Neural cell (in vitro differentiated cells): ENCODE measurements around the gene MAP4K2. TPM values are rescaled to one million over a fixed set of nuclear protein-coding genes. Genes with fewer than 3 reads are reported as not detected.

ENCODE experiments used
- H2AFZ ChIP-seq: fragments of 200-600, 300-800 bp; sonication (generic), shearing (Covaris generic); 2 replicates; pipeline ENCODE4 v1.6.0; 2014; ENCODE audit warnings: low read depth, mild to moderate bottlenecking, antibody characterized with exemption, low read length, moderate library complexity
- H3F3A ChIP-seq: fragments of 200-600 bp; shearing (Covaris generic); 2 replicates; pipeline ENCODE4 v1.6.1; 2016; ENCODE audit warnings: mild to moderate bottlenecking, moderate library complexity, mixed read lengths, antibody characterized with exemption, low read length; ENCODE audit not compliant: insufficient read depth, poor library complexity, severe bottlenecking
- H3K27ac ChIP-seq: fragments of 200-600, 300-800 bp; sonication (generic), shearing (Covaris generic); 2 replicates; pipeline ENCODE4 v1.5.1; 2014; ENCODE audit warnings: mild to moderate bottlenecking, low read length, moderate library complexity
- H3K27me3 ChIP-seq: fragments of 300-800, 200-600 bp; sonication (generic), shearing (Covaris generic); 2 replicates; pipeline ENCODE4 v1.6.0; 2014; ENCODE audit warnings: mild to moderate bottlenecking, low read depth, low read length, moderate library complexity; ENCODE audit not compliant: insufficient read depth
- H3K36me3 ChIP-seq: fragments of 300-800, 200-600 bp; sonication (generic), shearing (Covaris generic); 2 replicates; pipeline ENCODE4 v1.5.1; 2014; ENCODE audit warnings: mild to moderate bottlenecking, antibody characterized with exemption, low read length, moderate library complexity; ENCODE audit not compliant: insufficient read depth
- H3K4me2 ChIP-seq: fragments of 300-800, 200-600 bp; sonication (generic), shearing (Covaris generic); 2 replicates; pipeline ENCODE4 v1.6.0; 2014; ENCODE audit warnings: mild to moderate bottlenecking, low read length
- H3K4me3 ChIP-seq: fragments of 300-800, 200-600 bp; sonication (generic), shearing (Covaris generic); 2 replicates; pipeline ENCODE4 v1.5.1; 2014; ENCODE audit warnings: mild to moderate bottlenecking, low read length, moderate library complexity
- H3K79me2 ChIP-seq: fragments of 200-600 bp; shearing (Covaris generic); replicated peaks from 2 replicates; pipeline ENCODE4 v1.6.0; 2014; ENCODE audit warnings: mild to moderate bottlenecking, low read length, moderate library complexity; ENCODE audit not compliant: insufficient read depth
- H3K9ac ChIP-seq: fragments of 300-800, 200-600 bp; sonication (generic), shearing (Covaris generic); 2 replicates; pipeline ENCODE4 v1.6.1; 2016; ENCODE audit warnings: mild to moderate bottlenecking, low read length, mixed read lengths
- H3K9me2 ChIP-seq: fragments of 200-600 bp; shearing (Covaris generic); 2 replicates; pipeline ENCODE4 v1.6.1; 2016; ENCODE audit warnings: mild to moderate bottlenecking, low read length, mixed read lengths; ENCODE audit not compliant: insufficient read depth
- H3K9me3 ChIP-seq: fragments of 200-600, 300-800 bp; sonication (generic), shearing (Covaris generic); 2 replicates; pipeline ENCODE4 v1.6.1; 2016; ENCODE audit warnings: mild to moderate bottlenecking, mixed run types, low read length, moderate library complexity, mixed read lengths
- H4K20me1 ChIP-seq: fragments of 200-600 bp; shearing (Covaris generic); 2 replicates; pipeline ENCODE4 v1.6.1; 2016; ENCODE audit warnings: mild to moderate bottlenecking, mixed run types; ENCODE audit not compliant: insufficient read depth
- CTCF ChIP-seq: fragments of 450-650 bp; IDR thresholded peaks from 2 replicates; pipeline ENCODE4 v1.5.1; 2014; ENCODE audit warnings: antibody characterized with exemption, mild to moderate bottlenecking, moderate library complexity; ENCODE audit not compliant: poor library complexity, severe bottlenecking
- EP300 ChIP-seq: fragments of 450-650 bp; conservative IDR thresholded peaks from 2 replicates; pipeline ENCODE4 v1.6.1; 2014; ENCODE audit warnings: antibody characterized with exemption, mild to moderate bottlenecking, moderate library complexity; ENCODE audit not compliant: poor library complexity, severe bottlenecking
- EZH2 ChIP-seq: fragments of 200-600, 300-800 bp; shearing (Covaris generic), sonication (generic); IDR thresholded peaks from 2 replicates; pipeline ENCODE4 v1.6.1; 2014; ENCODE audit warnings: antibody characterized with exemption, low read length, borderline replicate concordance, mild to moderate bottlenecking; ENCODE audit not compliant: insufficient read depth, poor library complexity, severe bottlenecking
- MXI1 ChIP-seq: fragments of 450-650 bp; conservative IDR thresholded peaks from 2 replicates; pipeline ENCODE4 v1.6.1; 2014; ENCODE audit warnings: antibody characterized with exemption, mild to moderate bottlenecking; ENCODE audit not compliant: poor library complexity, severe bottlenecking
- POLR2AphosphoS5 ChIP-seq: IDR thresholded peaks from 2 replicates; pipeline ENCODE4 v1.6.1; 2012
- RAD21 ChIP-seq: fragments of 450-650 bp; conservative IDR thresholded peaks from 2 replicates; pipeline ENCODE4 v1.6.1; 2014; ENCODE audit warnings: antibody characterized with exemption, mild to moderate bottlenecking, moderate library complexity
- REST ChIP-seq: IDR thresholded peaks from 2 replicates; pipeline ENCODE4 v1.6.1; 2012; ENCODE audit warnings: borderline replicate concordance
- SMC3 ChIP-seq: fragments of 450-650 bp; conservative IDR thresholded peaks from 2 replicates; pipeline ENCODE4 v1.6.1; 2014; ENCODE audit warnings: antibody characterized with exemption, mild to moderate bottlenecking, moderate library complexity; ENCODE audit not compliant: poor library complexity
- TAF1 ChIP-seq: IDR thresholded peaks from 2 replicates; pipeline ENCODE4 v1.6.1; 2012; ENCODE audit warnings: low read depth
- polyA plus RNA-seq: library from polyadenylated mRNA; depleted of rRNA; stranded (reverse); fragments of >200 nt; gene quantifications from 2 replicates; pipeline ENCODE4 v1.2.3, GENCODE V29; 2014

Gene MAP4K2
- polyA plus RNA-seq, 1 donor from 2014 or later, result 12.4 TPM

GRCh38 chr11:64774144-64774543 is 28.9 kb downstream of the MAP4K2 start:
- H4K20me1 ChIP-seq, result peaks cover 52% of the 10 kb centered on the region
- H3K79me2 ChIP-seq, result peaks cover 63% of the 10 kb centered on the region

GRCh38 chr11:64772303-64773018 is 30.6 kb downstream of the MAP4K2 start:
- Histone ChIP-seq H3K9me2 (no peaks in the 10 kb centered on the region), H2AFZ (no peak overlapping the region), H3K27ac (no peak overlapping the region), H4K20me1 (peaks cover 54% of the 10 kb centered on the region), H3K4me2 (no peak overlapping the region), H3K4me3 (no peak overlapping the region), H3F3A (no peaks in the 10 kb centered on the region), H3K27me3 (no peaks in the 10 kb centered on the region), H3K9me3 (no peaks in the 10 kb centered on the region), H3K79me2 (peaks cover 63% of the 10 kb centered on the region), H3K9ac (no peak overlapping the region), H3K36me3 (peaks cover 48% of the 10 kb centered on the region)
- TF ChIP-seq SMC3, result no peak
- no peak for TF ChIP-seq CTCF
- no peak for TF ChIP-seq TAF1
- no peak for TF ChIP-seq RAD21
- TF ChIP-seq EP300, result no peak
- no peak for TF ChIP-seq POLR2AphosphoS5
- TF ChIP-seq MXI1, result no peak
- TF ChIP-seq EZH2, result no peak
- no peak for TF ChIP-seq REST

More at GRCh38 chr11:64774144-64774543, 28.9 kb downstream of the MAP4K2 start:
- Histone ChIP-seq H3K27ac (no peak overlapping the region), H3K4me2 (no peak overlapping the region), H3K9me3 (no peaks in the 10 kb centered on the region), H3K9ac (no peak overlapping the region), H3F3A (peaks cover 1% of the 10 kb centered on the region), H2AFZ (no peak overlapping the region), H3K36me3 (peaks cover 37% of the 10 kb centered on the region), H3K27me3 (no peaks in the 10 kb centered on the region), H3K9me2 (no peaks in the 10 kb centered on the region), H3K4me3 (no peak overlapping the region)
- TF ChIP-seq POLR2AphosphoS5, result no peak
- TF ChIP-seq SMC3, result no peak
- no peak for TF ChIP-seq EZH2
